ENCODE measurements around the gene RAN. TPM values are rescaled to one million over a fixed set of nuclear protein-coding genes. Genes with fewer than 3 reads are reported as not detected.

Gene RAN
- polyA plus RNA-seq, 1 of the 3 experiments (the other 2 are of a cell fraction): 865 TPM

- TF ChIP-seq ZBTB33 (IDR thresholded peaks at IDR 0.05; ENCODE audit: borderline replicate concordance, low read depth): no peak
- TF ChIP-seq USF1 (IDR thresholded peaks at IDR 0.05; ENCODE audit: borderline replicate concordance, low read depth): no peak
- TF ChIP-seq CTCF (IDR thresholded peaks at IDR 0.05): no peak
- no peak for TF ChIP-seq NFIC (IDR thresholded peaks at IDR 0.05; ENCODE audit: borderline replicate concordance)
- TF ChIP-seq TEAD4 (IDR thresholded peaks at IDR 0.05; ENCODE audit: borderline replicate concordance, insufficient read depth): no peak
- no peak for TF ChIP-seq FOSL2 (IDR thresholded peaks at IDR 0.05; ENCODE audit: borderline replicate concordance, low read depth)
- no peak for TF ChIP-seq SIN3A (IDR thresholded peaks at IDR 0.05; ENCODE audit: borderline replicate concordance, low read depth, low read length)
Measured at GRCh38 chr12:130850418-130851021, 21.3 kb upstream of the RAN start (continued).

GRCh38 chr12:130856088-130856487, 15.8 kb upstream of the RAN start:
- no peak overlapping the region for H3K27ac ChIP-seq (ENCODE audit: low read depth in 2 of 2, low read length in 1 of 2)
- ChIA-PET CTCF (no interaction called here), POLR2A (no interaction called here)
- no peak overlapping the region for H3K9ac ChIP-seq
- no peaks in the 10 kb centered on the region for H3K9me3 ChIP-seq
- TF ChIP-seq CHD2 (IDR thresholded peaks at IDR 0.05; ENCODE audit: low read length, partially characterized antibody): no peak
- no peaks in the 10 kb centered on the region for H3K9me2 ChIP-seq
- DNase-seq: no peak
- H3F3A ChIP-seq (replicated peaks; ENCODE audit: insufficient read depth): no peaks in the 10 kb centered on the region
- no peaks in the 10 kb centered on the region for H3K27me3 ChIP-seq (ENCODE audit: insufficient read depth)
- H3K4me3 ChIP-seq (ENCODE audit: low read depth in 2 of 2, low read length in 1 of 2): no peak overlapping the region
- H2AFZ ChIP-seq (ENCODE audit: low read depth): no peak overlapping the region
- no peaks in the 10 kb centered on the region for H3K36me3 ChIP-seq (replicated peaks in 1 of 2; ENCODE audit: control insufficient read depth in 1 of 2, insufficient read depth in 2 of 2, low read length in 1 of 2)
- H4K20me1 ChIP-seq (ENCODE audit: insufficient read depth): no peaks in the 10 kb centered on the region
- 44% methylated on average over 4 of the region's 4 CpGs for WGBS (ENCODE audit: low lambda C conversion rate)
- H3K79me2 ChIP-seq (ENCODE audit: insufficient read depth): no peaks in the 10 kb centered on the region
- H3K4me2 ChIP-seq: no peak overlapping the region
- H3K4me1 ChIP-seq (ENCODE audit: control insufficient read depth in 1 of 2, insufficient read depth in 2 of 2, low read depth in 1 of 2, low read length in 1 of 2): no peaks in the 10 kb centered on the region

GRCh38 chr12:130858084-130858483, 13.8 kb upstream of the RAN start:
- H3K9me2 ChIP-seq: no peaks in the 10 kb centered on the region
- POLR2A ChIA-PET: no interaction called here
- H3K4me2 ChIP-seq: no peak overlapping the region
- no peaks in the 10 kb centered on the region for H3F3A ChIP-seq (replicated peaks; ENCODE audit: insufficient read depth)
- no peaks in the 10 kb centered on the region for H3K4me1 ChIP-seq (ENCODE audit: control insufficient read depth in 1 of 2, insufficient read depth in 2 of 2, low read depth in 1 of 2, low read length in 1 of 2)
- H2AFZ ChIP-seq (ENCODE audit: low read depth): no peak overlapping the region
- CTCF ChIA-PET: interaction anchor here (0.9 to 1.5 kb wide), 2 partner anchors 32 to 971 kb away, joined by 3 to 4 read pairs; no protein-coding TSS in a partner anchor
- H3K4me3 ChIP-seq (ENCODE audit: low read depth in 2 of 2, low read length in 1 of 2): no peak overlapping the region
- no peaks in the 10 kb centered on the region for H3K36me3 ChIP-seq (replicated peaks in 1 of 2; ENCODE audit: control insufficient read depth in 1 of 2, insufficient read depth in 2 of 2, low read length in 1 of 2)
- H3K9me3 ChIP-seq: no peaks in the 10 kb centered on the region
- WGBS (ENCODE audit: low lambda C conversion rate): 42% methylated on average over 4 of the region's 4 CpGs
- TF ChIP-seq EP300 (IDR thresholded peaks at IDR 0.05; ENCODE audit: borderline replicate concordance in 1 of 2, low read depth in 1 of 2, low read length in 1 of 2): no peak
- no peak for TF ChIP-seq RCOR1 (IDR thresholded peaks at IDR 0.05; ENCODE audit: low read length)
- no peak for TF ChIP-seq CTCF (IDR thresholded peaks at IDR 0.05)
- TF ChIP-seq REST (IDR thresholded peaks at IDR 0.05; ENCODE audit: low read depth, low read length): no peak
- no peak for TF ChIP-seq NRF1 (IDR thresholded peaks at IDR 0.05; ENCODE audit: low read depth, low read length)
- no peak for TF ChIP-seq YY1 (IDR thresholded peaks at IDR 0.05; ENCODE audit: low read depth)
- H3K79me2 ChIP-seq (ENCODE audit: insufficient read depth): no peaks in the 10 kb centered on the region
- no peak overlapping the region for H3K9ac ChIP-seq
- no peak for DNase-seq
- no peaks in the 10 kb centered on the region for H4K20me1 ChIP-seq (ENCODE audit: insufficient read depth)
- no peaks in the 10 kb centered on the region for H3K27me3 ChIP-seq (ENCODE audit: insufficient read depth)
- H3K27ac ChIP-seq (ENCODE audit: low read depth in 2 of 2, low read length in 1 of 2): no peak overlapping the region

Measured in SK-N-SH (cell line).